PC-9 (cell line): ENCODE measurements around the gene DLG1. TPM values are rescaled to one million over a fixed set of nuclear protein-coding genes. Genes with fewer than 3 reads are reported as not detected.

Experiments used
- BruUV-seq: library from RNA; stranded (reverse); fragments of 400-500 nt; replicated peaks from 2 replicates; lab custom pipeline; 2021; lab: Mats Ljungman, UMichigan
- CTCF ChIA-PET: fragments of 300-600 bp; sonication (Branson Sonifier 250); formaldehyde crosslinking; loops from one replicate; lab custom pipeline; 2022; ENCODE audit warnings: antibody characterized with exemption; lab: Charles Lee
- POLR2A ChIA-PET: fragments of 300-600 bp; sonication (Branson Sonifier 250); formaldehyde crosslinking; loops from one replicate; lab custom pipeline; 2022; ENCODE audit warnings: antibody characterized with exemption; ENCODE audit not compliant: unreplicated experiment; lab: Charles Lee
- DNase-seq, 2 experiments: peaks; one replicate each; pipeline versions ENCODE4 v3.0.0 to v3.0.0-alpha.2; 2015 to 2022; ENCODE audit warnings: mixed read lengths in 1 of 2
- H2AFZ ChIP-seq: fragments of 200-600 bp; sonication (generic); 2 replicates; pipeline ENCODE4 v1.8.1; 2017; ENCODE audit warnings: antibody characterized with exemption
- H3F3A ChIP-seq: fragments of 200-600 bp; sonication (generic); 2 replicates; pipeline ENCODE4 v1.8.1; 2017; ENCODE audit warnings: antibody characterized with exemption, mild to moderate bottlenecking, low read depth; ENCODE audit not compliant: insufficient read depth
- H3K27ac ChIP-seq: fragments of 200-600 bp; sonication (generic); 2 replicates; pipeline ENCODE4 v1.6.1; 2016; ENCODE audit warnings: mixed run types
- H3K27me3 ChIP-seq: fragments of 200-600 bp; sonication (generic); 2 replicates; pipeline ENCODE4 v1.6.1; 2016; ENCODE audit warnings: low read depth, mixed run types; ENCODE audit not compliant: insufficient read depth
- H3K36me3 ChIP-seq: fragments of 200-600 bp; sonication (generic); 2 replicates; pipeline ENCODE4 v1.6.1; 2016; ENCODE audit warnings: low read depth, mixed run types
- H3K4me1 ChIP-seq: fragments of 200-600 bp; sonication (generic); replicated peaks from 2 replicates; pipeline ENCODE4 v1.6.1; 2016; ENCODE audit warnings: mixed run types; ENCODE audit not compliant: insufficient read depth
- H3K4me2 ChIP-seq: fragments of 200-600 bp; sonication (generic); 2 replicates; pipeline ENCODE4 v1.6.1; 2017; ENCODE audit warnings: mixed run types
- H3K4me3 ChIP-seq: fragments of 200-600 bp; sonication (generic); 2 replicates; pipeline ENCODE4 v1.6.1; 2016; ENCODE audit warnings: mixed run types
- H3K79me2 ChIP-seq: fragments of 200-600 bp; sonication (generic); 2 replicates; pipeline ENCODE4 v1.6.1; 2017; ENCODE audit warnings: low read depth, mixed run types
- H3K9me2 ChIP-seq: fragments of 200-600 bp; sonication (generic); 2 replicates; pipeline ENCODE4 v1.8.1; 2017; ENCODE audit warnings: mild to moderate bottlenecking; ENCODE audit not compliant: insufficient read depth
- H3K9me3 ChIP-seq: fragments of 200-600 bp; sonication (generic); 2 replicates; pipeline ENCODE4 v1.8.1; 2016; ENCODE audit warnings: low read depth; ENCODE audit not compliant: insufficient read depth
- H4K20me1 ChIP-seq: fragments of 200-600 bp; sonication (generic); 2 replicates; pipeline ENCODE4 v1.8.1; 2017; ENCODE audit not compliant: insufficient read depth
- EZH2 ChIP-seq: fragments of 200-600 bp; sonication (generic); IDR thresholded peaks from 2 replicates; pipeline ENCODE4 v1.8.0; 2017; ENCODE audit warnings: antibody characterized with exemption, low read depth
- intact Hi-C: fragments of 100-400 bp; cut with micrococcal nuclease; formaldehyde crosslinking; loops from one replicate; pipeline ENCODE4 v1.10.0; 2022; ENCODE audit not compliant: unreplicated experiment
- total RNA-seq: library from RNA; stranded (reverse); gene quantifications from 2 replicates; pipeline ENCODE4 v1.2.3, GENCODE V29; 2021
- TF ChIP-seq, protein P1 (sequence below): fragments of 200-600 bp; sonication (generic); conservative IDR thresholded peaks from 2 replicates; pipeline ENCODE4 v1.6.1; 2017; ENCODE audit warnings: mixed run types, antibody characterized with exemption, mild to moderate bottlenecking, moderate library complexity

The DLG1 gene
- total RNA-seq, 1 experiment from 2014 or later = 201 TPM

- Histone ChIP-seq H4K20me1 (peaks cover 95% of the 10 kb centered on the region), H3F3A (peaks cover 78% of the 10 kb centered on the region), H3K27ac (no peak overlapping the region; the same call in 1 of the 2 replicates), H2AFZ (no peak overlapping the region), H3K4me3 (no peak overlapping the region), H3K9me3 (no peaks in the 10 kb centered on the region), H3K79me2 (peaks cover 99% of the 10 kb centered on the region), H3K4me1 (peaks cover 12% of the 10 kb centered on the region; the same call in 1 of the 2 replicates), H3K36me3 (no peaks in the 10 kb centered on the region), H3K9me2 (no peaks in the 10 kb centered on the region), H3K27me3 (no peaks in the 10 kb centered on the region), H3K4me2 (no peak overlapping the region)
- TF ChIP-seq, protein P1, sequence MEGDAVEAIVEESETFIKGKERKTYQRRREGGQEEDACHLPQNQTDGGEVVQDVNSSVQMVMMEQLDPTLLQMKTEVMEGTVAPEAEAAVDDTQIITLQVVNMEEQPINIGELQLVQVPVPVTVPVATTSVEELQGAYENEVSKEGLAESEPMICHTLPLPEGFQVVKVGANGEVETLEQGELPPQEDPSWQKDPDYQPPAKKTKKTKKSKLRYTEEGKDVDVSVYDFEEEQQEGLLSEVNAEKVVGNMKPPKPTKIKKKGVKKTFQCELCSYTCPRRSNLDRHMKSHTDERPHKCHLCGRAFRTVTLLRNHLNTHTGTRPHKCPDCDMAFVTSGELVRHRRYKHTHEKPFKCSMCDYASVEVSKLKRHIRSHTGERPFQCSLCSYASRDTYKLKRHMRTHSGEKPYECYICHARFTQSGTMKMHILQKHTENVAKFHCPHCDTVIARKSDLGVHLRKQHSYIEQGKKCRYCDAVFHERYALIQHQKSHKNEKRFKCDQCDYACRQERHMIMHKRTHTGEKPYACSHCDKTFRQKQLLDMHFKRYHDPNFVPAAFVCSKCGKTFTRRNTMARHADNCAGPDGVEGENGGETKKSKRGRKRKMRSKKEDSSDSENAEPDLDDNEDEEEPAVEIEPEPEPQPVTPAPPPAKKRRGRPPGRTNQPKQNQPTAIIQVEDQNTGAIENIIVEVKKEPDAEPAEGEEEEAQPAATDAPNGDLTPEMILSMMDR = no peak
- no peak for TF ChIP-seq EZH2
- DNase-seq = no peak
- ChIA-PET POLR2A (no interaction called here), CTCF (no interaction called here)
- intact Hi-C loops = no loop called here
- no TSS peak for BruUV-seq
Measured at GRCh38 chr3:197222937-197223370, 75.5 kb downstream of the DLG1 start.

DNA sequence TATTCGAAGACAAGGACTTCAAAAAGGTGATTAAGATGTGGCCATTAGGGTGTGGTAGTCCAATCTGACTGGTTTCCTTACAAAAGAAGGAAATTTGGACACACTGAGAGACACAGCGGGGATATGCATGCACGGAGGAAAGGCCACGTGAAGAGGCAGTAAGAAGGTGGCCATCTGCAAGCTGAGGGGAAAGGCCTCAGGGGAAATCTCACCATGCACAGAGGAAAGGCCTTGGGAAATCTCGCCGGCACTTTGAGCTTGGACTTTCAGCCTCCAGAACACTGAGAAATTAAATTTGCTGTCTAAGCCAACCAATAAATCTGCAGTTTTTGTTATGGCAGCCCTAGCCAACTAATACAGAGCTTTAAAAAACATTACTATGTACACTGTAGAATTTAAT lies 78.8 kb downstream of the DLG1 start:
- Histone ChIP-seq H3K4me3 (no peak overlapping the region), H3K4me1 (peaks cover 12% of the 10 kb centered on the region; the same call in 1 of the 2 replicates), H3K9me2 (no peaks in the 10 kb centered on the region), H3K27ac (no peak overlapping the region), H3K79me2 (peaks cover 99% of the 10 kb centered on the region), H3K36me3 (0 out of 2 replicates have a peak, but pooled peaks cover 6% of the 10 kb centered on the region), H4K20me1 (peaks cover 89% of the 10 kb centered on the region), H3K9me3 (no peaks in the 10 kb centered on the region), H3K4me2 (no peak overlapping the region), H3F3A (peaks cover 73% of the 10 kb centered on the region), H3K27me3 (no peaks in the 10 kb centered on the region), H2AFZ (no peak overlapping the region)
- no peak for TF ChIP-seq EZH2
- TF ChIP-seq, protein P1 = no peak
- BruUV-seq = no TSS peak
- ChIA-PET POLR2A (no interaction called here), CTCF (no interaction called here)
- no peak for DNase-seq
- intact Hi-C loops = no loop called here

DNA sequence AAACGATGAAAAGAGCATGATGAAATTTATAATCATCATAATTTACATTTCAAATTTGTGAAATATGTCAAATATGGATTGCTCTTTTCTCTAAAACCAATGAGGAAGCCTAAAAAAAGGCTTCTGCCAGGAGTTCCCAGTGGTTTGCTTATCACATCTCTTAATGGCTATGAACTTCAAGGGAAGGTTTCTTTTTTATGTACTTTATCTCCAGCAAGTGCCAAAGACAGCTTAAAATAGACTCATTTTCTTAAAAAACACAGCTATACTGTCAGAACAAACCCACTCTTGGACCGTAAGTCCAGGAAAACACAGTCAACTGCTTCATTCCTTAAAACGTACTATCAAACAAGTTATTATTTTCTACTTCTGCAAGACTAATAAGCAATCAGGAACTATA lies 80.2 kb downstream of the DLG1 start:
- no peak overlapping the region for H3K27ac ChIP-seq
- H3K4me3 ChIP-seq = no peak overlapping the region
- H3K36me3 ChIP-seq = 0 out of 2 replicates have a peak, but pooled peaks cover 6% of the 10 kb centered on the region
- peaks cover 99% of the 10 kb centered on the region for H3K79me2 ChIP-seq
- no TSS peak for BruUV-seq
- peaks cover 88% of the 10 kb centered on the region for H4K20me1 ChIP-seq
- no peaks in the 10 kb centered on the region for H3K9me2 ChIP-seq
- ChIA-PET POLR2A (interaction anchor here (0.7 kb wide), 1 partner anchor 62 kb away, joined by 9 read pairs; no protein-coding TSS in a partner anchor), CTCF (interaction anchor here (0.7 kb wide), 1 partner anchor 22 kb away, joined by 5 read pairs; no protein-coding TSS in a partner anchor)
- no peak for DNase-seq
- H3K27me3 ChIP-seq = no peaks in the 10 kb centered on the region
- no peak overlapping the region for H3K4me2 ChIP-seq
- TF ChIP-seq EZH2 = no peak
- TF ChIP-seq, protein P1 = no peak
- H3K4me1 ChIP-seq = peaks cover 12% of the 10 kb centered on the region; the same call in 1 of the 2 replicates
- peaks cover 75% of the 10 kb centered on the region for H3F3A ChIP-seq
- H2AFZ ChIP-seq = no peak overlapping the region
- no peaks in the 10 kb centered on the region for H3K9me3 ChIP-seq
- intact Hi-C loops = no loop called here
